PFSK-1 (cell line): Measurements from ENCODE around the gene DCLRE1A.

Experiments
- FOXP2 ChIP-seq: optimal IDR thresholded peaks from 2 replicates; pipeline ENCODE3; 2011; ENCODE audit warnings: borderline replicate concordance, control low read depth, inconsistent platforms; ENCODE audit not compliant: insufficient read depth; ENCODE audit errors: extremely low read length, extremely low read depth
- POLR2AphosphoS5 ChIP-seq: IDR thresholded peaks from 2 replicates; pipeline ENCODE4 v1.6.1; 2012; ENCODE audit warnings: low read depth, mild to moderate bottlenecking, control low read depth, low read length, moderate library complexity
- REST ChIP-seq, 2 experiments: IDR thresholded peaks; 2 replicates each; pipeline versions ENCODE4 v1.6.1 to v1.8.0; 2011 to 2012; ENCODE audit warnings: low read depth in 2 of 2, low read length in 2 of 2, control low read depth in 1 of 2, inconsistent platforms in 1 of 2, mild to moderate bottlenecking in 1 of 2, moderate library complexity in 1 of 2; ENCODE audit not compliant: insufficient read depth in 1 of 2
- SIN3A ChIP-seq: IDR thresholded peaks from 2 replicates; pipeline ENCODE4 v1.6.1; 2012; ENCODE audit warnings: mild to moderate bottlenecking, low read length, moderate library complexity, borderline replicate concordance; ENCODE audit not compliant: insufficient read depth
- TAF1 ChIP-seq: IDR thresholded peaks from 2 replicates; pipeline ENCODE4 v1.6.1; 2012; ENCODE audit warnings: low read length, control low read depth, borderline replicate concordance; ENCODE audit not compliant: insufficient read depth

Gene DCLRE1A

GRCh38 chr10:113865901-113866300, 12.0 kb upstream of the DCLRE1A start:
- TF ChIP-seq FOXP2 = no peak
- no peak for TF ChIP-seq POLR2AphosphoS5
- TF ChIP-seq TAF1 = no peak
- TF ChIP-seq SIN3A = no peak
- TF ChIP-seq REST (IDR thresholded peaks at IDR 0.05; ENCODE audit: insufficient read depth in 1 of 2, low read depth in 2 of 2, low read length in 2 of 2) = no peak

- no peak for TF ChIP-seq TAF1
- no peak for TF ChIP-seq POLR2AphosphoS5
- TF ChIP-seq REST (IDR thresholded peaks at IDR 0.05; ENCODE audit: insufficient read depth in 1 of 2, low read depth in 2 of 2, low read length in 2 of 2) = no peak
- no peak for TF ChIP-seq SIN3A
- TF ChIP-seq FOXP2 = no peak
These were observed 5.4 kb upstream of the DCLRE1A start for GRCh38 chr10:113859261-113859660.

- TF ChIP-seq SIN3A (no peak), REST (IDR thresholded peaks at IDR 0.05; ENCODE audit: insufficient read depth in 1 of 2, low read depth in 2 of 2, low read length in 2 of 2) (no peak), FOXP2 (no peak), TAF1 (no peak), POLR2AphosphoS5 (no peak)
These were observed 4.7 kb upstream of the DCLRE1A start for GRCh38 chr10:113858541-113858940.

- TF ChIP-seq POLR2AphosphoS5 (no peak), TAF1 (no peak), REST (IDR thresholded peaks at IDR 0.05; ENCODE audit: insufficient read depth in 1 of 2, low read depth in 2 of 2, low read length in 2 of 2) (no peak), FOXP2 (no peak), SIN3A (no peak)
These were observed 3.3 kb upstream of the DCLRE1A start for GRCh38 chr10:113857210-113857609.

- TF ChIP-seq TAF1 (no peak), REST (IDR thresholded peaks at IDR 0.05; ENCODE audit: insufficient read depth in 1 of 2, low read depth in 2 of 2, low read length in 2 of 2) (no peak), SIN3A (no peak), POLR2AphosphoS5 (no peak), FOXP2 (no peak)
These were observed 2.7 kb upstream of the DCLRE1A start for GRCh38 chr10:113856563-113856962.
